K562 (cell line): ENCODE measurements around the gene SPHK2. TPM values are rescaled to one million over a fixed set of nuclear protein-coding genes. Genes with fewer than 3 reads are reported as not detected.

ENCODE experiments used
- BDP1 ChIP-seq: IDR thresholded peaks from 3 replicates; pipeline ENCODE4 v1.6.1; 2011; ENCODE audit not compliant: insufficient read length, insufficient read depth
- CHD4 ChIP-seq: fragments of 200-600 bp; sonication (generic); IDR thresholded peaks from 3 replicates; pipeline ENCODE4 v1.6.1; 2012; ENCODE audit warnings: low read depth, mild to moderate bottlenecking, mixed read lengths, low read length, inconsistent platforms; ENCODE audit not compliant: insufficient read depth, insufficient replicate concordance, poor library complexity, severe bottlenecking
- CTCF ChIP-seq, 3 experiments: IDR thresholded peaks in 2 of 3; conservative IDR thresholded peaks in 1 of 3; 2 replicates each; pipeline ENCODE4 v1.5.1; 2011 to 2012; ENCODE audit warnings: low read length in 3 of 3, mild to moderate bottlenecking in 3 of 3, control low read depth in 2 of 3, improper control_type of control experiment in 1 of 3, inconsistent platforms in 1 of 3, low read depth in 1 of 3, mixed read lengths in 1 of 3, moderate library complexity in 1 of 3; ENCODE audit not compliant: insufficient read depth in 2 of 3
- DPF2 ChIP-seq: fragments of 450-650 bp; IDR thresholded peaks from 2 replicates; pipeline ENCODE4 v1.6.1; 2016
- ERF ChIP-seq: fragments of 450-650 bp; formaldehyde crosslinking; IDR thresholded peaks from 2 replicates; pipeline ENCODE4 v1.4.0; 2020; ENCODE audit warnings: mild to moderate bottlenecking, mixed read lengths
- HLTF ChIP-seq: fragments of 450-650 bp; IDR thresholded peaks from 2 replicates; pipeline ENCODE4 v1.6.1; 2016
- HMGXB4 ChIP-seq: sonication (generic); formaldehyde crosslinking; IDR thresholded peaks from 2 replicates; pipeline ENCODE4 v1.8.1; 2023; ENCODE audit warnings: mild to moderate bottlenecking, missing genetic modification reagents
- KAT2B ChIP-seq: IDR thresholded peaks from one replicate; pipeline ENCODE4 v1.6.1; 2012; ENCODE audit warnings: low read depth, mild to moderate bottlenecking, control low read depth, inconsistent platforms, low read length, moderate library complexity
- LCOR ChIP-seq: sonication (generic); formaldehyde crosslinking; IDR thresholded peaks from 2 replicates; pipeline ENCODE4 v1.8.0; 2022; ENCODE audit warnings: mild to moderate bottlenecking, missing genetic modification reagents
- MAZ ChIP-seq, 2 experiments: fragments of 450-650 bp in 1 of 2; sonication (generic) in 1 of 2; formaldehyde crosslinking; IDR thresholded peaks in 1 of 2; conservative IDR thresholded peaks in 1 of 2; 2 replicates each; pipeline versions ENCODE4 v1.4.0 to v1.5.0; 2020; ENCODE audit warnings: mild to moderate bottlenecking in 1 of 2, missing genetic modification reagents in 1 of 2
- MYNN ChIP-seq, 2 experiments: sonication (generic); formaldehyde crosslinking in 1 of 2; IDR thresholded peaks; 2 replicates each; pipeline versions ENCODE4 v1.5.0 to v1.6.1; 2016 to 2020; ENCODE audit warnings: antibody characterized with exemption in 1 of 2, missing genetic modification reagents in 1 of 2
- NFE2 ChIP-seq: IDR thresholded peaks from 2 replicates; pipeline ENCODE4 v1.6.1; 2014; ENCODE audit warnings: antibody characterized with exemption, low read depth
- PHF8 ChIP-seq: fragments of 200-600 bp; sonication (generic); IDR thresholded peaks from 2 replicates; pipeline ENCODE4 v1.6.1; 2012; ENCODE audit warnings: mixed run types, mild to moderate bottlenecking, inconsistent platforms, low read length, moderate library complexity, borderline replicate concordance
- POU5F1 ChIP-seq: fragments of 150-350 bp; IDR thresholded peaks from 2 replicates; pipeline ENCODE4 v1.6.1; 2014; ENCODE audit warnings: borderline replicate concordance, low read length, low read depth, mild to moderate bottlenecking; ENCODE audit not compliant: partially characterized antibody
- RBM34 ChIP-seq: fragments of 200-400 bp; formaldehyde crosslinking; IDR thresholded peaks from 2 replicates; pipeline ENCODE4 v1.6.1; 2018; ENCODE audit warnings: low read length, borderline replicate concordance; ENCODE audit not compliant: insufficient read depth
- RNF2 ChIP-seq: sonication (generic); IDR thresholded peaks from 2 replicates; pipeline ENCODE4 v1.6.1; 2016
- SMARCA5 ChIP-seq: fragments of 450-650 bp; IDR thresholded peaks from 2 replicates; pipeline ENCODE4 v1.6.1; 2016
- SREBF1 ChIP-seq: fragments of 150-350 bp; IDR thresholded peaks from 2 replicates; pipeline ENCODE4 v1.6.1; 2014; ENCODE audit warnings: antibody characterized with exemption, low read depth, low read length, borderline replicate concordance
- TEAD1 ChIP-seq, 2 experiments: fragments of 450-650 bp in 1 of 2; sonication (generic) in 1 of 2; formaldehyde crosslinking; IDR thresholded peaks; 2 replicates each; pipeline versions ENCODE4 v1.4.0 to v1.8.0; 2020 to 2022; ENCODE audit warnings: mild to moderate bottlenecking in 2 of 2, missing genetic modification reagents in 1 of 2
- USF1 ChIP-seq: sonication (generic); formaldehyde crosslinking; IDR thresholded peaks from 2 replicates; pipeline ENCODE4 v1.9.0; 2022; ENCODE audit warnings: mild to moderate bottlenecking, missing genetic modification reagents
- ZEB2 ChIP-seq: fragments of 450-650 bp; IDR thresholded peaks from 2 replicates; pipeline ENCODE4 v1.6.1; 2016
- ZFP30 ChIP-seq: fragments of 250-450 bp; sonication (Bioruptor Pico); IDR thresholded peaks from 2 replicates; pipeline ENCODE4 v1.8.0; 2022; ENCODE audit warnings: moderate library complexity, mild to moderate bottlenecking, inconsistent platforms, borderline replicate concordance
- ZNF124 ChIP-seq: sonication (generic); formaldehyde crosslinking; IDR thresholded peaks from 2 replicates; pipeline ENCODE4 v1.8.1; 2022; ENCODE audit warnings: missing genetic modification reagents
- ZNF23 ChIP-seq: fragments of 250-450 bp; sonication (Bioruptor Pico); IDR thresholded peaks from 2 replicates; pipeline ENCODE4 v1.4.0; 2020; ENCODE audit warnings: mild to moderate bottlenecking
- ZNF263 ChIP-seq: sonication (generic); formaldehyde crosslinking; IDR thresholded peaks from 2 replicates; pipeline ENCODE4 v1.8.0; 2022; ENCODE audit warnings: mild to moderate bottlenecking, missing genetic modification reagents, borderline replicate concordance
- polyA plus RNA-seq, 8 experiments: library from polyadenylated mRNA; depleted of rRNA in 4 of 8; stranded (reverse) in 5 of 8; unstranded in 3 of 8; fragments of >200 nt; fragmentation: Nextera tagmentation in 2 of 8; fragmentation: Illumina TruSeq in 1 of 8; extraction: Ambion mirVana in 2 of 8; extraction: Trizol in 1 of 8; gene quantifications; 2 replicates each; pipeline versions ENCODE4 v1.2.1 to v1.2.3, GENCODE V29; 2011 to 2014; ENCODE audit warnings: inconsistent platforms in 1 of 8, missing spikeins in 1 of 8
- total RNA-seq, 7 experiments: library from RNA; depleted of rRNA in 6 of 7; stranded (reverse); fragments of >200 nt in 6 of 7; fragmentation: Illumina TruSeq in 2 of 7; extraction: Trizol in 2 of 7; gene quantifications; 2 replicates each; pipeline versions ENCODE4 v1.2.1 to v1.2.3, GENCODE V29; 2011 to 2021; ENCODE audit warnings: low replicate concordance in 1 of 7

Gene SPHK2
- total and polyA plus RNA-seq, 9 of the 15 experiments (the other 6 are each of a cell fraction or from before 2014, with no cell fraction given), result 0.10 to 15.2 (median 2.9) TPM

GRCh38 chr19:48588670-48589401, 30.5 kb upstream of the SPHK2 start (continued):
- TF ChIP-seq HMGXB4 (CRISPR knock-in tag) (peak; percentile 84; the same call in 1 of the 2 replicates), ZNF263 (CRISPR knock-in tag) (peak; percentile 96; the same call in 1 of the 2 replicates), RNF2 (0 out of 2 replicates have a peak, but pooled peaks have one; percentile 22), MYNN (IDR thresholded peaks at IDR 0.05) (peak; percentile 69; the same call in 1 of the 2 replicates), MYNN (CRISPR knock-in tag; IDR thresholded peaks at IDR 0.05) (no peak), NFE2 (peak; percentile 34), MAZ (CRISPR knock-in tag; conservative IDR thresholded peaks at IDR 0.05 in 1 of 2, IDR thresholded peaks at IDR 0.05 in 1 of 2) (peak; percentile 79 to 87), ZNF23 (CRISPR knock-in tag) (no peak), LCOR (peak; percentile 88; the same call in 1 of the 2 replicates), CTCF (IDR thresholded peaks at IDR 0.05 in 2 of 3, conservative IDR thresholded peaks at IDR 0.05 in 1 of 3; ENCODE audit: insufficient read depth in 2 of 3, low read depth in 1 of 3, low read length in 3 of 3) (peak; percentile 98 to 99 (median 99)), DPF2 (peak; percentile 89), BDP1 (no peak), POU5F1 (no peak), ZEB2 (peak; percentile 94), HLTF (peak; percentile 98), TEAD1 (CRISPR knock-in tag; IDR thresholded peaks at IDR 0.05) (peak in 1 of 2 experiments; percentile 68; a peak in 1 of 4 replicates), RBM34 (no peak), ZNF124 (CRISPR knock-in tag) (no peak), ZFP30 (CRISPR knock-in tag) (no peak), SMARCA5 (peak; percentile 100), ERF (CRISPR knock-in tag) (no peak), KAT2B (peak; percentile 37), USF1 (peak; percentile 17; the same call in 1 of the 2 replicates), CHD4 (peak; percentile 99), PHF8 (peak; percentile 50; the same call in 1 of the 2 replicates), SREBF1 (no peak)
